ENCODE measurements around the gene GPANK1. TPM values are rescaled to one million over a fixed set of nuclear protein-coding genes. Genes with fewer than 3 reads are reported as not detected.

The GPANK1 gene
- total and polyA plus RNA-seq, 2 of the 13 experiments (the other 11 are each of a cell fraction or from before 2014, with no cell fraction given) = 15.4 to 22.8 TPM

DNA sequence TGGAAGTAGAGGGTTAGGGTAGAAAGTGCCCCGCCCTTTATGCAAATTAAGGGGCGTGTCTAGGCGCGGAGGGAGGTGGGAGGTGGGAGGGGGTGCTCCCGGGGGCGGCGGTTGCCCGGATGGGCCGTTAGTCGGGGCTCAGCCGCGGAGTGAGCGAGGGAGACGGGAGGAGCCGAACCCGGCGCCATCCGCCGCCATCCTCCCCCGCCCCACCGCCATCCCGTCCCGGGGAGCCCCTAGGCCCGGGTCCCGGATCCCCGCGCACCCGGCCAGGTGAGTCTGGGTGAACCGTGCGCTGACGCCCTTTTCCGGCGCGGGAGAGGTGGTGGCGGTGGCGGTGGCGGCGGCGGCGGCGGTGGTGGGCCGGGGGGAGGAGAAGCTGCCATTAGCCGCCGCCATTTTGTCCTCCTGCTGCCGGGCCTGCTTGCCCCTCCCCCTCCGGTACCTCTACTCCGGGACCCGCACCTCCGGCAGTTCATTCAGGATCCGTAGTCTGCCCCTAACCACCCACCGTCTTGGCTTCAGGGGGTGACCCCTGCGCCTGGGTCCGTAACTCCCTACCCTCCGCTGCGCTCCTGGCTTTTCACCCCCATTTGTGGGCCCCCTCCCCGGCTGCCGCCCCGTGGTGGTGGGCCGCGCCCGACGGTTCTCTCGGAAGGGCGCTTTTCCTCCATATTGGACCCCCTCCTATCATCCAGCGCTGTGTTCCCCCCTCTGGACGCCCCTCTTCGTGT is 44.0 kb downstream of the GPANK1 start, which contains the start of gene PRRC2A (continued):
- TF ChIP-seq, protein P1, sequence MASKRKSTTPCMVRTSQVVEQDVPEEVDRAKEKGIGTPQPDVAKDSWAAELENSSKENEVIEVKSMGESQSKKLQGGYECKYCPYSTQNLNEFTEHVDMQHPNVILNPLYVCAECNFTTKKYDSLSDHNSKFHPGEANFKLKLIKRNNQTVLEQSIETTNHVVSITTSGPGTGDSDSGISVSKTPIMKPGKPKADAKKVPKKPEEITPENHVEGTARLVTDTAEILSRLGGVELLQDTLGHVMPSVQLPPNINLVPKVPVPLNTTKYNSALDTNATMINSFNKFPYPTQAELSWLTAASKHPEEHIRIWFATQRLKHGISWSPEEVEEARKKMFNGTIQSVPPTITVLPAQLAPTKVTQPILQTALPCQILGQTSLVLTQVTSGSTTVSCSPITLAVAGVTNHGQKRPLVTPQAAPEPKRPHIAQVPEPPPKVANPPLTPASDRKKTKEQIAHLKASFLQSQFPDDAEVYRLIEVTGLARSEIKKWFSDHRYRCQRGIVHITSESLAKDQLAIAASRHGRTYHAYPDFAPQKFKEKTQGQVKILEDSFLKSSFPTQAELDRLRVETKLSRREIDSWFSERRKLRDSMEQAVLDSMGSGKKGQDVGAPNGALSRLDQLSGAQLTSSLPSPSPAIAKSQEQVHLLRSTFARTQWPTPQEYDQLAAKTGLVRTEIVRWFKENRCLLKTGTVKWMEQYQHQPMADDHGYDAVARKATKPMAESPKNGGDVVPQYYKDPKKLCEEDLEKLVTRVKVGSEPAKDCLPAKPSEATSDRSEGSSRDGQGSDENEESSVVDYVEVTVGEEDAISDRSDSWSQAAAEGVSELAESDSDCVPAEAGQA (IDR thresholded peaks at IDR 0.05; ENCODE audit: low read depth) = peak; percentile 89
- TF ChIP-seq, protein P1 (CRISPR knock-in tag; IDR thresholded peaks at IDR 0.05; ENCODE audit: borderline replicate concordance) = peak; percentile 13; the same call in 1 of the 2 replicates
- TF ChIP-seq ZFP82 (CRISPR knock-in tag; IDR thresholded peaks at IDR 0.05; ENCODE audit: borderline replicate concordance) = peak; percentile 56; the same call in 1 of the 2 replicates
- 0 out of 2 replicates have a peak, but pooled peaks have one; percentile 0 for TF ChIP-seq GMEB2 (CRISPR knock-in tag; IDR thresholded peaks at IDR 0.05; ENCODE audit: low read depth)
- TF ChIP-seq DZIP1 (CRISPR knock-in tag; IDR thresholded peaks at IDR 0.05) = 0 out of 2 replicates have a peak, but pooled peaks have one; percentile 13
- no peak for TF ChIP-seq GATA4 (IDR thresholded peaks at IDR 0.05; ENCODE audit: borderline replicate concordance, low read depth)
- peak; percentile 85; the same call in 1 of the 2 replicates for TF ChIP-seq ZNF280B (CRISPR knock-in tag; IDR thresholded peaks at IDR 0.05; ENCODE audit: borderline replicate concordance)
- TF ChIP-seq, protein P2, sequence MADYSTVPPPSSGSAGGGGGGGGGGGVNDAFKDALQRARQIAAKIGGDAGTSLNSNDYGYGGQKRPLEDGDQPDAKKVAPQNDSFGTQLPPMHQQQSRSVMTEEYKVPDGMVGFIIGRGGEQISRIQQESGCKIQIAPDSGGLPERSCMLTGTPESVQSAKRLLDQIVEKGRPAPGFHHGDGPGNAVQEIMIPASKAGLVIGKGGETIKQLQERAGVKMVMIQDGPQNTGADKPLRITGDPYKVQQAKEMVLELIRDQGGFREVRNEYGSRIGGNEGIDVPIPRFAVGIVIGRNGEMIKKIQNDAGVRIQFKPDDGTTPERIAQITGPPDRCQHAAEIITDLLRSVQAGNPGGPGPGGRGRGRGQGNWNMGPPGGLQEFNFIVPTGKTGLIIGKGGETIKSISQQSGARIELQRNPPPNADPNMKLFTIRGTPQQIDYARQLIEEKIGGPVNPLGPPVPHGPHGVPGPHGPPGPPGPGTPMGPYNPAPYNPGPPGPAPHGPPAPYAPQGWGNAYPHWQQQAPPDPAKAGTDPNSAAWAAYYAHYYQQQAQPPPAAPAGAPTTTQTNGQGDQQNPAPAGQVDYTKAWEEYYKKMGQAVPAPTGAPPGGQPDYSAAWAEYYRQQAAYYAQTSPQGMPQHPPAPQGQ (CRISPR knock-in tag; IDR thresholded peaks at IDR 0.05; ENCODE audit: borderline replicate concordance) = no peak
- peak; percentile 29; the same call in 1 of the 2 replicates for TF ChIP-seq HOXD1 (CRISPR knock-in tag; IDR thresholded peaks at IDR 0.05)
- peak; percentile 39; the same call in 1 of the 2 replicates for TF ChIP-seq ZNF598 (CRISPR knock-in tag; IDR thresholded peaks at IDR 0.05; ENCODE audit: borderline replicate concordance)
- TF ChIP-seq SMAD3 (CRISPR knock-in tag; IDR thresholded peaks at IDR 0.05) = no peak
- TF ChIP-seq ZNF543 (CRISPR knock-in tag; IDR thresholded peaks at IDR 0.05) = peak; percentile 46; the same call in 1 of the 2 replicates

Measured in HepG2 (cell line).